GM12878 (cell line): ENCODE results near the gene CAMK4. TPM values are rescaled to one million over a fixed set of nuclear protein-coding genes. Genes with fewer than 3 reads are reported as not detected.

Experiments
- ATAC-seq: fragments of 200-7000 bp; cut with Tn5 transposase; 3 replicates; pipeline ENCODE4 v1.9.1; 2020; ENCODE audit warnings: mild to moderate bottlenecking, moderate library complexity
- BruUV-seq: library from RNA; stranded (reverse); fragments of 400-500 nt; replicated peaks from 2 replicates; lab custom pipeline; 2021; lab: Mats Ljungman, UMichigan
- CTCF ChIA-PET: fragments of 300-600 bp; sonication (Branson Sonifier 250); formaldehyde crosslinking; extraction: SDS; loops from one replicate; lab custom pipeline; 2021; ENCODE audit warnings: inconsistent platforms; lab: Yijun Ruan, JAX
- POLR2A ChIA-PET: fragments of 350-600 bp; formaldehyde crosslinking; extraction: SDS; loops from one replicate; lab custom pipeline; 2021; ENCODE audit warnings: inconsistent platforms; lab: Charles Lee
- RAD21 ChIA-PET: fragments of 300-600 bp; sonication (Branson Sonifier 250); formaldehyde crosslinking; loops from one replicate; lab custom pipeline; 2023; ENCODE audit warnings: antibody characterized with exemption; ENCODE audit not compliant: unreplicated experiment; lab: Charles Lee
- SMC1A ChIA-PET: fragments of 300-600 bp; sonication (Branson Sonifier 250); formaldehyde crosslinking; loops from one replicate; lab custom pipeline; 2023; ENCODE audit not compliant: unreplicated experiment, uncharacterized antibody; lab: Charles Lee
- DNase-seq: peaks from one replicate; pipeline ENCODE4 v3.0.0-alpha.2; 2011; ENCODE audit warnings: low read depth, low spot score
- FAIRE-seq: peaks from 3 replicates; lab custom pipeline; 2011; peaks lifted over from hg19 to GRCh38; lab: Jason Lieb, UNC
- H2AFZ ChIP-seq: 2 replicates; pipeline ENCODE4 v1.6.0; 2011; ENCODE audit warnings: low read depth, low read length, control low read depth; ENCODE audit not compliant: control insufficient read depth
- H3K27ac ChIP-seq: 2 replicates; pipeline ENCODE4 v1.5.1; 2011; ENCODE audit warnings: control low read depth; ENCODE audit not compliant: control insufficient read depth, insufficient read depth
- H3K27me3 ChIP-seq, 2 experiments: replicated peaks in 1 of 2; 2 replicates each; pipeline versions ENCODE4 v1.6.0 to v1.6.1; 2011; ENCODE audit warnings: low read length in 1 of 2; ENCODE audit not compliant: control insufficient read depth in 2 of 2, insufficient read depth in 2 of 2
- H3K36me3 ChIP-seq, 2 experiments: 2 replicates each; pipeline ENCODE4 v1.5.1; 2011; ENCODE audit warnings: low read length in 1 of 2; ENCODE audit not compliant: control insufficient read depth in 2 of 2, insufficient read depth in 2 of 2
- H3K4me1 ChIP-seq: 2 replicates; pipeline ENCODE4 v1.6.1; 2011; ENCODE audit warnings: mild to moderate bottlenecking, low read length, moderate library complexity, mixed read lengths; ENCODE audit not compliant: control insufficient read depth, insufficient read depth
- H3K4me2 ChIP-seq: 2 replicates; pipeline ENCODE4 v1.6.0; 2011; ENCODE audit warnings: control low read depth; ENCODE audit not compliant: control insufficient read depth, insufficient read depth
- H3K4me3 ChIP-seq: fragments of 200-600 bp; sonication (generic); 2 replicates; pipeline ENCODE4 v1.5.1; 2016
- H3K79me2 ChIP-seq: 2 replicates; pipeline ENCODE4 v1.6.0; 2011; ENCODE audit warnings: low read length; ENCODE audit not compliant: control insufficient read depth, insufficient read depth
- H3K9ac ChIP-seq: 2 replicates; pipeline ENCODE4 v1.8.0; 2011; ENCODE audit warnings: low read length, control low read depth, mixed read lengths; ENCODE audit not compliant: control insufficient read depth, insufficient read depth
- H3K9me3 ChIP-seq: replicated peaks from 3 replicates; pipeline ENCODE4 v1.5.1; 2011; ENCODE audit warnings: mild to moderate bottlenecking, low read length; ENCODE audit not compliant: control insufficient read depth, insufficient read depth
- H4K20me1 ChIP-seq: 2 replicates; pipeline ENCODE4 v1.6.0; 2011; ENCODE audit not compliant: control insufficient read depth, insufficient read depth
- BHLHE40 ChIP-seq, 2 experiments: fragments of 450-650 bp in 1 of 2; IDR thresholded peaks; 2 replicates each; pipeline ENCODE4 v1.6.1; 2011 to 2017; ENCODE audit warnings: low read depth in 2 of 2, borderline replicate concordance in 1 of 2, improper control_type of control experiment in 1 of 2, low read length in 1 of 2, mild to moderate bottlenecking in 1 of 2
- IRF5 ChIP-seq: fragments of 450-650 bp; IDR thresholded peaks from 2 replicates; pipeline ENCODE4 v1.6.1; 2017; ENCODE audit warnings: borderline replicate concordance
- RUNX3 ChIP-seq: IDR thresholded peaks from 2 replicates; pipeline ENCODE4 v1.6.1; 2012; ENCODE audit warnings: low read length, inconsistent platforms
- WGBS: methylation state at CpG from one replicate; pipeline ENCODE4 v1.1.6; 2016; ENCODE audit warnings: low lambda C conversion rate; ENCODE audit not compliant: insufficient replicate concordance, insufficient coverage; ENCODE audit errors: missing lambda C conversion rate; 5-methylcytosine and 5-hydroxymethylcytosine counted together
- in situ Hi-C: fragments of 300-500 bp; cut with MboI; formaldehyde crosslinking; loops from 9 replicates; pipeline ENCODE4 v1.14.3; 2018; ENCODE audit warnings: mixed read lengths
- intact Hi-C: fragments of 100-400 bp; cut with micrococcal nuclease; formaldehyde crosslinking; loops from one replicate; pipeline ENCODE4 v1.14.2; 2022; ENCODE audit not compliant: unreplicated experiment
- polyA plus RNA-seq, 11 experiments: library from polyadenylated mRNA; depleted of rRNA in 4 of 11; unstranded in 6 of 11; stranded (reverse) in 5 of 11; fragments of >200 nt; fragmentation: Nextera tagmentation in 4 of 11; fragmentation: Illumina TruSeq in 1 of 11; extraction: Ambion mirVana in 4 of 11; extraction: Trizol in 1 of 11; gene quantifications; 1 replicate in 1 of 11; 2 replicates in 10 of 11; pipeline versions ENCODE4 v1.2.1 to v1.2.3, GENCODE V29; 2011 to 2016; ENCODE audit warnings: inconsistent platforms in 2 of 11, missing spikeins in 2 of 11, low read depth in 1 of 11
- total RNA-seq, 4 experiments: library from RNA; depleted of rRNA in 3 of 4; stranded (reverse); fragments of >200 nt in 3 of 4; fragmentation: Illumina TruSeq in 1 of 4; extraction: Trizol in 1 of 4; gene quantifications; 2 replicates each; pipeline versions ENCODE4 v1.2.1 to v1.2.3, GENCODE V29; 2013 to 2021

CAMK4 gene
- total and polyA plus RNA-seq, 10 of the 15 experiments (the other 5 are each of a cell fraction or from before 2014, with no cell fraction given), result 13.3 to 51.9 (median 35.3) TPM

- ChIA-PET SMC1A (interaction anchor here (0.7 to 23.4 kb wide), 11 partner anchors 10 to 286 kb away, joined by 3 to 608 read pairs (median 7); no protein-coding TSS in a partner anchor), POLR2A (interaction anchor here (0.9 to 13.0 kb wide), 4 partner anchors 9 to 285 kb away, joined by 3 to 172 read pairs (median 12); no protein-coding TSS in a partner anchor), CTCF (interaction anchor here (1.0 to 16.0 kb wide), 8 partner anchors 10 to 68 kb away, joined by 3 to 263 read pairs (median 6); no protein-coding TSS in a partner anchor), RAD21 (interaction anchor here (0.6 to 21.9 kb wide), 8 partner anchors 9 to 284 kb away, joined by 3 to 443 read pairs (median 4); no protein-coding TSS in a partner anchor)
- DNase-seq, result no peak
- peak overlapping the region; percentile 85 for H3K27ac ChIP-seq
- ATAC-seq, result no peak
- 78% methylated on average over 6 of the region's 6 CpGs for WGBS
- H3K79me2 ChIP-seq, result peaks cover 71% of the 10 kb centered on the region
- intact Hi-C loops, result loop anchor here (1.0 to 5.0 kb wide), 3 partner anchors 28 to 286 kb away; partner anchors contain the start of gene STARD4
- no peak for TF ChIP-seq BHLHE40 (IDR thresholded peaks at IDR 0.05; ENCODE audit: borderline replicate concordance in 1 of 2, low read depth in 2 of 2, low read length in 1 of 2)
- TF ChIP-seq RUNX3, result peak; percentile 68
- no peak for TF ChIP-seq IRF5
- H3K9ac ChIP-seq, result 0 out of 2 replicates have a peak overlapping the region, but pooled peaks have one; percentile 3
- TSS peak; percentile 75 for BruUV-seq
- H2AFZ ChIP-seq, result no peak overlapping the region
- no peak for FAIRE-seq
- in situ Hi-C loops, result loop anchor here (25.0 kb wide), 1 partner anchor 489 kb away; the partner anchor contains the start of genes SLC25A46 and TMEM232
- no peaks in the 10 kb centered on the region for H3K27me3 ChIP-seq
- H3K4me3 ChIP-seq, result peak overlapping the region; percentile 83
- H3K9me3 ChIP-seq, result no peaks in the 10 kb centered on the region
- H3K4me1 ChIP-seq, result peaks cover 27% of the 10 kb centered on the region
- no peaks in the 10 kb centered on the region for H4K20me1 ChIP-seq
- no peaks in the 10 kb centered on the region for H3K36me3 ChIP-seq
- peak overlapping the region; percentile 94 for H3K4me2 ChIP-seq
These were observed 2.4 kb downstream of the CAMK4 start for GRCh38 chr5:111226556-111226955.
